ENCODE results near the gene SORCS2.

DNA sequence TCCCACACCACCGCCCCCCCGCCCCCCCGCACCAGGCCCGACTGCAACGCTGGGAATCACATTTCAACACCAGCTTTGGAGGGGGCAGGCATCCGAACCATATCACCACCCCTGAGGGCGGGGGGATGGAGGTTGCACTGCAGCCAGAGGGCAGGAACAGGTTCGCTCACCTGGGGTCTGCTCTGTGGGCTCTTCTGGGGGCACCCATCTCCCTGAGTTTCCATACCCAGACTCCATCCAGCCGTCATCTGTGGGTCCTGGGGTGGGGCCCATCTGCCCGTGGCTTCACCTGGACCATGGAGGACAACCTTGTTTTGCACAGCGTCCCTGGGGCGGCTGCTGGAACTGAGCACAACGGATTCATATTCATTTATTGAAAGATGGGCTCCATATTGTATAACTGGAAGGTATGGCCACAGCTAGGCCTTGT is 235.5 kb downstream of the SORCS2 start:
- TF ChIP-seq CTCF (IDR thresholded peaks at IDR 0.05; ENCODE audit: low read depth, low read length) (no peak), EZH2phosphoT487 (IDR thresholded peaks at IDR 0.05; ENCODE audit: low read depth) (no peak)
